ENCODE data around the gene RUVBL1.

DNA sequence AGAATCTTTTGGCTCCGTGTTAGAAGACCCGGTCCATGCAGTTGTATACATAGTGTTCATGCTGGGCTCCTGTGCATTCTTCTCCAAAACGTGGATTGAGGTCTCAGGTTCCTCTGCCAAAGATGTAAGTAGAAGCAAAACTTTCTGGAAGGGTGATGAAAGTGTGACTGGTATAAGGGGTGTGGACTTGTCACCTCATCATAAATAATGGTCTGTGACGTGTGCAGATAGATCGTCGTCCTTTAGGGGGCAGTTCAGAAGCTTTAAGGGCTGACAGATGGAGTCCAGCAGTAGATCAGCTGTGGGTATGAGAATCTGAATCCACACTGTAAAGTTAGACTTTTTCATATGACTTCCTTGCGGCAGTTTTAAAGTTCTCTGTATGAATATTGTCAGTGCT, 56.1 kb downstream of the RUVBL1 start:
- TF ChIP-seq CTCF (IDR thresholded peaks at IDR 0.05) (no peak), POLR2A (IDR thresholded peaks at IDR 0.05) (no peak), EP300 (IDR thresholded peaks at IDR 0.05) (no peak)
